Raji (cell line): Measurements from ENCODE around the gene MED29.

ENCODE experiments used
- POLR2A ChIP-seq: IDR thresholded peaks from 2 replicates; pipeline ENCODE4 v1.6.1; 2011; ENCODE audit warnings: low read depth, low read length, control low read depth; ENCODE audit not compliant: insufficient read depth

MED29 gene

GRCh38 chr19:39444598-39445195 lies 53.5 kb downstream of the MED29 start:
- TF ChIP-seq POLR2A = no peak

- peak; percentile 95 for TF ChIP-seq POLR2A
Measured at GRCh38 chr19:39445196-39446111, 54.3 kb downstream of the MED29 start, which contains the start of gene SUPT5H. TSS of gene SUPT5H (plus strand) at chr19:39445582. CDS start at chr19:39445891, 309 bp downstream.

- TF ChIP-seq POLR2A = no peak
Measured at GRCh38 chr19:39446365-39447084, 55.3 kb downstream of the MED29 start.

GRCh38 chr19:39448271-39448670 lies 57.1 kb downstream of the MED29 start:
- no peak for TF ChIP-seq POLR2A

- TF ChIP-seq POLR2A = no peak
Measured at GRCh38 chr19:39449116-39449797, 58.1 kb downstream of the MED29 start.
